ENCODE results near the gene LCN15.
A peak's percentile ranks its signal among the peaks of the same experiment; 100 is the strongest.
"Not testable (repeated sequence)": the region's sequence is repeated elsewhere in the genome, so short reads cannot be mapped to it uniquely, and the experiment has no call there.

The LCN15 gene

DNA sequence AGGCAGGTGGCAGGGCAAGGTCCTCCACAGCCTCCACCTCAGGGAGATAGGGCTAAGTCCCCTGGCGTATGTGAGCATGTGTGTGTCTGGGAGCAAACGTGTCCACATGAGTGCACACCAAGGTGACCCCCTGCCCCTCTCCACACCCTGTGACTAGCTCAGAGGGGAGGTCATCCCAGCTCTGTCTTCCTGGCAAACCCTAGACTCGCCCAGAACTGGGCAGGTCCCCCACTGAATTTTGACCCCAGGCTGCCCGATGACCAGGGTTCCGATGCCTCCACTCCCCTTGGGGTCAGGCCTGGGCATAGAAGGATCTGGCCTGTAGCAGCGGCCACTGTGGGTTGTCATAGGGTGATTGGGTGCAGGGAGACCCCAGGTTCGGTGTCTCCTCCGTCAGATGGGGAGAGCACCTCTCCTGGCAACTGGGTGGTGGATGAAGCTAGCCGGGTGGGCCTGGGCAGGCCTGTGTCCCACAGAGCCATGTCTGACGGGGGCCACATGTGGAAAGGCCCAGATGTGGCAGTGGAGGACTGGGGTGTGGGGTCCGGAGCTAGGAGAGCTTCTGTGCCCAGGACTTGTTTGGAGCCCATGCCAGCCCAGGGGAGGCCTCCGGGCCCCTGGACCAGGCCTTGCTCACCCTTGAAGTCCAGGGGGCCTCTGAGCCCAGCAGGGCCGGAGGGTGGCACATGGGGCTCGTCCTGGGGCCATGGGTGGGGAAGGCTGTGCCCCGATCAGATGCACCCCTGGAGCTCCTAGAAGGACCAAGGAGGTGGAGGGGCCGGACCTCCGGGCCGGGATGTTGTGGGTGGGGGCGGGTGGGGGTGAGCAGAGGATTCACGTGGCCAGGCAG, 45.7 kb downstream of the LCN15 start:
- Histone ChIP-seq H3K27ac (ENCODE audit: low read depth, low read length) (no peak overlapping the region), H3K27me3 (ENCODE audit: control insufficient read depth, insufficient read depth, low read length) (no peaks in the 10 kb centered on the region), H3K4me1 (ENCODE audit: control insufficient read depth, insufficient read depth, low read length) (peaks cover 14% of the 10 kb centered on the region; the same call in 1 of the 2 replicates), H3K9ac (ENCODE audit: low read length) (no peak overlapping the region), H3K36me3 (ENCODE audit: control insufficient read depth, insufficient read depth, low read length) (peaks cover 25% of the 10 kb centered on the region), H3K4me3 (ENCODE audit: low read depth, low read length) (no peak overlapping the region), H3K9me3 (ENCODE audit: control insufficient read depth, insufficient read depth, low read depth, low read length) (no peaks in the 10 kb centered on the region)

GRCh38 chr9:136717399-136717798, 46.9 kb downstream of the LCN15 start:
- Histone ChIP-seq H3K9me3 (ENCODE audit: control insufficient read depth, insufficient read depth, low read depth, low read length) (no peaks in the 10 kb centered on the region), H3K27me3 (ENCODE audit: control insufficient read depth, insufficient read depth, low read length) (no peaks in the 10 kb centered on the region), H3K4me3 (ENCODE audit: low read depth, low read length) (no peak overlapping the region), H3K4me1 (ENCODE audit: control insufficient read depth, insufficient read depth, low read length) (peaks cover 19% of the 10 kb centered on the region), H3K36me3 (ENCODE audit: control insufficient read depth, insufficient read depth, low read length) (peaks cover 13% of the 10 kb centered on the region), H3K27ac (ENCODE audit: low read depth, low read length) (no peak overlapping the region), H3K9ac (ENCODE audit: low read length) (no peak overlapping the region)

DNA sequence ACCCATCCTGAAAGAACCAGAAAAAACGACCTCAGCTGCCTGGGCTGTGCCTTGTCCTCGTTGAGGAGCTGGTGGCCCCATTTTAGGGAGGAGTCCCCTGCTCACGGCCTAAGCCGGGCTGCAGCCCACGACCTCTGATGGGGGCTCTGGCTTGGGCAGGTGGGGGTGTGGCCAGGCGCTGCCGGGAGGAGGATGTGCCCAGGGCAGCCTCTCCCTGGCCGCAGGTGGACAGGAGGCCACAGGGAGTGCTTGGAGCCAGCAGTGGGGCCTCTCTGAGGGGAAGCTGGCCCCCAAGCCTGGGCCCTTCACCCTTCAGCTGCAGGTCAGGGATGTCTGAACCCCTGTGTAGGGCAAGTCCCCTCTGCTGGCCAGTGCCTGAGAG, 49.4 kb downstream of the LCN15 start:
- Histone ChIP-seq H3K9ac (ENCODE audit: low read length) (no peak overlapping the region), H3K27ac (ENCODE audit: low read depth, low read length) (no peak overlapping the region), H3K36me3 (ENCODE audit: control insufficient read depth, insufficient read depth, low read length) (peaks cover 3% of the 10 kb centered on the region), H3K4me1 (ENCODE audit: control insufficient read depth, insufficient read depth, low read length) (peaks cover 11% of the 10 kb centered on the region), H3K9me3 (ENCODE audit: control insufficient read depth, insufficient read depth, low read depth, low read length) (no peaks in the 10 kb centered on the region), H3K27me3 (ENCODE audit: control insufficient read depth, insufficient read depth, low read length) (peaks cover 9% of the 10 kb centered on the region; the same call in 1 of the 2 replicates), H3K4me3 (ENCODE audit: low read depth, low read length) (no peak overlapping the region)

- peaks cover 11% of the 10 kb centered on the region for H3K4me1 ChIP-seq (ENCODE audit: control insufficient read depth, insufficient read depth, low read length)
- peaks cover 9% of the 10 kb centered on the region; the same call in 1 of the 2 replicates for H3K27me3 ChIP-seq (ENCODE audit: control insufficient read depth, insufficient read depth, low read length)
- H3K36me3 ChIP-seq (ENCODE audit: control insufficient read depth, insufficient read depth, low read length) = peaks cover 3% of the 10 kb centered on the region
- no peak overlapping the region for H3K9ac ChIP-seq (ENCODE audit: low read length)
- peak overlapping the region; percentile 79 for H3K4me3 ChIP-seq (ENCODE audit: low read depth, low read length)
- H3K27ac ChIP-seq (ENCODE audit: low read depth, low read length) = no peak overlapping the region
- H3K9me3 ChIP-seq (ENCODE audit: control insufficient read depth, insufficient read depth, low read depth, low read length) = no peaks in the 10 kb centered on the region
Observed at GRCh38 chr9:136714096-136714892, 50.0 kb downstream of the LCN15 start.

GRCh38 chr9:136713550-136713949, 50.8 kb downstream of the LCN15 start:
- no peak overlapping the region for H3K27ac ChIP-seq (ENCODE audit: low read depth, low read length)
- H3K9ac ChIP-seq (ENCODE audit: low read length) = peak overlapping the region; percentile 66
- peaks cover 3% of the 10 kb centered on the region for H3K36me3 ChIP-seq (ENCODE audit: control insufficient read depth, insufficient read depth, low read length)
- H3K4me3 ChIP-seq (ENCODE audit: low read depth, low read length) = peak overlapping the region; percentile 79
- H3K27me3 ChIP-seq (ENCODE audit: control insufficient read depth, insufficient read depth, low read length) = peaks cover 9% of the 10 kb centered on the region; the same call in 1 of the 2 replicates
- H3K9me3 ChIP-seq (ENCODE audit: control insufficient read depth, insufficient read depth, low read depth, low read length) = no peaks in the 10 kb centered on the region
- peaks cover 11% of the 10 kb centered on the region for H3K4me1 ChIP-seq (ENCODE audit: control insufficient read depth, insufficient read depth, low read length)

DNA sequence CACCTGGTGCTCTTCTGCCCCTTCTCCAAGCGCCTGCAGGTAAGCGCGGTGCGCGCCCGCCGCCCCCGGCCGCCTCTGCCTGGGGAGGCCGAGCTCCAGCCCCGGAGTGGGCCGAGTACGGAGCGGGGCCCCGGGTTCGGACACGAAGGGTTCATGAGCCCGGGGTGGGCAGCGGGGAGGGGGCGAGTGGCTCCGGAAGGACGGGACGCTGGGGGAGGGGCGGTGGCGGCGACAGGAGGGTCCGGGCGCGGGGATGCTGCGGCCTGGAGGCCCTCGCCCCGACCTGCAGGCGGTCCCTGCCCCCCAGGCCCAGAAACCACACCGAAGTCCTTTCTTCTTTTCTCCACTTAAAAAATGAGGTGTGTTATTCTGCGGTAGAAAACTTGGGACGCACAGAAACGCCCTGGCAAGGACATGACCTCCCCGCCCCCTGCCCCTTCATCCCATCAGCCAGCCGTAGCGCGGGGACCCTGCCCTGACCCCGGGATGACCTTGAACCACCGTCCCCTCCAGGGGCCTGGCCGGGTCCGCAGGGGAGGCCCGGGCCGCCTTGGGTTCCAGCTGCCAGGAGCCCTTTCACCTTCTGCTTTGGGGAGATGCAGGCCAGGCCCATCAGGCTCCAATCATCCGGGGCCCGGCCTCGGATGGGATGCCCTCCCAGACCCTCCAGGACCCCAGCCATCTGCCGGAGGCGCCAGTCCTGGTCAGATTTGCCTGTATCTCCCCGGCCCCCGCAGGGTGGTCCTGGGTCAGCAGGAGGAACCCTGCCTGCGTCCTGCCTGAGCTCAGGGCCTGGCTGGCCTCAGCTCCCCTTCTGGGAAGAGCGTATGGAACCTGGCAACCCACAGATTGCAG, 51.4 kb downstream of the LCN15 start:
- H3K27ac ChIP-seq (ENCODE audit: low read depth, low read length) = no peak overlapping the region
- H3K4me1 ChIP-seq (ENCODE audit: control insufficient read depth, insufficient read depth, low read length) = peaks cover 11% of the 10 kb centered on the region
- peak overlapping the region; percentile 79 for H3K4me3 ChIP-seq (ENCODE audit: low read depth, low read length)
- no peaks in the 10 kb centered on the region for H3K9me3 ChIP-seq (ENCODE audit: control insufficient read depth, insufficient read depth, low read depth, low read length)
- H3K9ac ChIP-seq (ENCODE audit: low read length) = peak overlapping the region; percentile 66
- peaks cover 3% of the 10 kb centered on the region for H3K36me3 ChIP-seq (ENCODE audit: control insufficient read depth, insufficient read depth, low read length)
- peaks cover 9% of the 10 kb centered on the region; the same call in 1 of the 2 replicates for H3K27me3 ChIP-seq (ENCODE audit: control insufficient read depth, insufficient read depth, low read length)

DNA sequence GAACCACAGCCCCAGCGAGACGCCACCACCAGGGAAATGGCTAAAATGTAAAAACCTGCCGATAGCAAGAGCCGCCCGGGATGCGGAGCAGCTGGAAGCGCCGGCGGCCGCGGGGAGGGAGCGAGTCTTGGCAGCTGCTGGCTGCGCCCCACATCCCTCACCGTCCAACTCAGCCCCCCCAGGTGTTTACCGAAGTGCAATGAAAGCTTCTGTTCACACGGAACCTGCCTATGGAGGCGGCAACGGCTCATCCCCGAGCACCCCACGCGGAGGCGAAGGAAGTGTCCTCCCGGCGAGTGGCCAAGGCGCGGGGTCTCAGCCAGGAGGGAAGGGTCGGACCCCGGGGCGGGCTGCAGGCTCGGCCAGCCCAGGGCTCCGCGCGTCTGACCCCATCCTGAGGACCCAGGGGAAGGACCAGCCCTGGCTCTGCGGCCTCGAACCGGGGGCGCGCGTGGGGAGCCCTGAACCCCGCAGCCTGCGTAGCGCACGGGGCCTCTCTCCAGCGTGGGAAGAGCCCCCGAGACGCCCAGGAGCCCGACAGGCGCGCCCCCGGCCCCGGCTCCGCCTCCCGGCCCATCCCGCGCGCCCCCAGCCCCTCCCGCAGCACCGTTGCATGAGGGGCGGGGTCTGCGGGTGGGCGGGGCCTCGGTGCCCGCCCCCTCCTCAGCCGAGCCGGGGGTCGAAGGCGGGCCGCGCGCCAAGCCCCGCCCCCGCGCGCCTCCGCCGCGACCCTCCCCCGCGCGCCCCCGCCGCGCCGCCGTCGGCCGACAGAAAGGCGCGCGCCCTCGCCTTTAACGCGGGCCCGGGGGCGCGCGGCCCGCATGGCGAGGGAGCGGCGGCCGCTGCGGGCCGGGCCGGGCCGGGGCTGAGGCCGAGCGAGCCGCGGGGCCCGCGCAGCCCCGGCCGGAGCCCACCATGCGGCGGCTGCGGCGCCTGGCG, 52.3 kb downstream of the LCN15 start, which contains the start of gene DIPK1B:
Gene DIPK1B, plus strand, starts transcription at position 822 of the 939 bp plus-strand sequence. Its CDS starts 94 bp downstream, at position 916.
- peak within 1 kb of the TSS; percentile 83 for H3K4me3 ChIP-seq (ENCODE audit: low read depth, low read length)
- peaks cover 11% of the 10 kb centered on the region for H3K4me1 ChIP-seq (ENCODE audit: control insufficient read depth, insufficient read depth, low read length)
- no peak within 1 kb of the TSS for H3K27ac ChIP-seq (ENCODE audit: low read depth, low read length)
- H3K9ac ChIP-seq (ENCODE audit: low read length) = peak within 1 kb of the TSS; percentile 66
- H3K27me3 ChIP-seq (ENCODE audit: control insufficient read depth, insufficient read depth, low read length) = peaks cover 9% of the 10 kb centered on the region; the same call in 1 of the 2 replicates
- H3K36me3 ChIP-seq (ENCODE audit: control insufficient read depth, insufficient read depth, low read length) = no peaks in the 10 kb centered on the region; the same call in none of the 2 replicates
- H3K9me3 ChIP-seq (ENCODE audit: control insufficient read depth, insufficient read depth, low read depth, low read length) = no peaks in the 10 kb centered on the region

DNA sequence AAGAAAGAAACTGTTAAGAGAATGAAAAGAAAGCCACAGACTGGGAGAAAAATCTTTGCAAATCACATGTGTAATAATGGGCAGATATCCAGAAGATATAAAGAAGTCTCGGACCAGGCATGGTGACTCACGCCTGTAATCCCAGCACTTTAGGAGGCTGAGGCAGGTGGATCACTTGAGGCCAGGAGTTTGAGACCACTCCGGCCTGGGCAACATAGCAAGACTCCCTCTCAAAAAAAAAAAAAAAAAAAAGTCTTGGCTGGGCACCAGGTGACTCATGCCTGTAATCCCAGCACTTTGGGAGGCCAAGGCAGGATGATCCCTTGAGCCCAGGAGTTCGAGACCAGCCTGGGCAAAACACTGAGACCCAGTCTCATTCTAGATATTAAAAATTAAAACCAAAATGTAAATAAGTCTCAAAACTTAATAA, 53.1 kb downstream of the LCN15 start:
- H3K27ac ChIP-seq (ENCODE audit: low read depth, low read length); H3K9me3 ChIP-seq (ENCODE audit: control insufficient read depth, insufficient read depth, low read depth, low read length); H3K9ac ChIP-seq (ENCODE audit: low read length); H3K27me3 ChIP-seq (ENCODE audit: control insufficient read depth, insufficient read depth, low read length); H3K36me3 ChIP-seq (ENCODE audit: control insufficient read depth, insufficient read depth, low read length): not testable (repeated sequence)
- peaks cover 11% of the 10 kb centered on the region for H3K4me1 ChIP-seq (ENCODE audit: control insufficient read depth, insufficient read depth, low read length)
- peak overlapping the region; percentile 83 for H3K4me3 ChIP-seq (ENCODE audit: low read depth, low read length)

DNA sequence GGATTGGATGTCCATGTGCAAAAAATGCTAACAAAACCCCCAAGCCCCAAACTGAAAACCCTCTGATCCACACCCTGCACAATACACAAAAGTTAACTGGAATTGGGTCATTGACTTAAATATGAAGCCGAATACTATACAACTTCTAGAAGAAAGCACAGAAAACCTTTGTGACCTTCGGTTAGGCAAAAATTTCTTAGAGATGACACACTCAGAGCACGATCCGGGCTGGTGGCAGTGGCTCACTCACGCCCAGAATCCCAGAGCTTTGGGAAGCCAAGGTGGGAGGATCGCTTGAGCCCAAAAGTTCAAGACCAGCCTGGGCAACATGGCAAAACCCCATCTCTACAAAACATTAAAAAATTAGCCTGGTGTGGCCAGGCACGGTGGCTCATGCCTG, 53.8 kb downstream of the LCN15 start:
- H3K9me3 ChIP-seq (ENCODE audit: control insufficient read depth, insufficient read depth, low read depth, low read length) = no peaks in the 10 kb centered on the region
- peaks cover 12% of the 10 kb centered on the region; the same call in 1 of the 2 replicates for H3K27me3 ChIP-seq (ENCODE audit: control insufficient read depth, insufficient read depth, low read length)
- H3K36me3 ChIP-seq (ENCODE audit: control insufficient read depth, insufficient read depth, low read length) = no peaks in the 10 kb centered on the region; the same call in 1 of the 2 replicates
- no peak overlapping the region for H3K9ac ChIP-seq (ENCODE audit: low read length)
- H3K4me1 ChIP-seq (ENCODE audit: control insufficient read depth, insufficient read depth, low read length) = peaks cover 11% of the 10 kb centered on the region
- no peak overlapping the region for H3K4me3 ChIP-seq (ENCODE audit: low read depth, low read length)
- no peak overlapping the region for H3K27ac ChIP-seq (ENCODE audit: low read depth, low read length)
